Measurements from ENCODE around the gene CRTC1.

The CRTC1 gene

DNA sequence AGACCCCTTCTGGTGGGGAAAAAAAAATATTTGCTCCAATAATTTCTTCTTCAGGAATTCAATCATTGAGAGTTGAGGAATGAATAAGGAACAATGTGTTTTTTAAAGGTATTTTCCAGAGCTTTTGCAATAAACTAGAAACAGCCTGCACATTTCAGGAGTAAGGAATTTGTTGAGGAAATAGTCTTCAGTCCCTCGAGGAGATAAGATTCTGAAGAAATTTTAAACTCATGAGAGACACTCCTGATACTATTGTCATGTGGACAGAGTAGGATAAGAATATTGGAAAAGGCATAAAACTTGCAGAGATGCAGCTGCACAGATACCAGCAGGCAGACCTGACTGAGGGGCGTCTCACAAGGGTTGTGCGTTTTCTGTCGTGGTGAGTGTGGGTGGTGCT, 71.0 kb downstream of the CRTC1 start:
- DNase-seq, result no peak

DNA sequence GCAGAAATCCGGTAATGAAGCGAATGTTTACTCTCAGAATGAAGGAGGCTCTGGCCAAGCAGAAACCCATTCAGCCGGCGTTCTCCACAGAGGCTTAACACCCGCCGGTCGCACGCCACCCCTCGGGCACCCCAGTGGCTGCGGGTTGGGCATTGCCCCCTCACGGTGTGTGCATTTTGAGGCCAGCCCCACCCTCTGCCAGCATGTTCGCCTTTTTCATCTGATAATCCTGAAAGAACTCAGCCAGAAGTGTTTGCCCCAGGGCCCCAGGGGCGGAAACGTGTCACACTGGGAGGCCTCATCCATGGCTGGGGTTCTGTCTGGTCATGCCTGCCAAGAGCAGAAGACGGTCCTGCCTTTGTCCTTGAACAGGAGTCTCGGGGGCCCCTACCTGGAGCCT, 73.4 kb downstream of the CRTC1 start:
- DNase-seq, result no peak

DNA sequence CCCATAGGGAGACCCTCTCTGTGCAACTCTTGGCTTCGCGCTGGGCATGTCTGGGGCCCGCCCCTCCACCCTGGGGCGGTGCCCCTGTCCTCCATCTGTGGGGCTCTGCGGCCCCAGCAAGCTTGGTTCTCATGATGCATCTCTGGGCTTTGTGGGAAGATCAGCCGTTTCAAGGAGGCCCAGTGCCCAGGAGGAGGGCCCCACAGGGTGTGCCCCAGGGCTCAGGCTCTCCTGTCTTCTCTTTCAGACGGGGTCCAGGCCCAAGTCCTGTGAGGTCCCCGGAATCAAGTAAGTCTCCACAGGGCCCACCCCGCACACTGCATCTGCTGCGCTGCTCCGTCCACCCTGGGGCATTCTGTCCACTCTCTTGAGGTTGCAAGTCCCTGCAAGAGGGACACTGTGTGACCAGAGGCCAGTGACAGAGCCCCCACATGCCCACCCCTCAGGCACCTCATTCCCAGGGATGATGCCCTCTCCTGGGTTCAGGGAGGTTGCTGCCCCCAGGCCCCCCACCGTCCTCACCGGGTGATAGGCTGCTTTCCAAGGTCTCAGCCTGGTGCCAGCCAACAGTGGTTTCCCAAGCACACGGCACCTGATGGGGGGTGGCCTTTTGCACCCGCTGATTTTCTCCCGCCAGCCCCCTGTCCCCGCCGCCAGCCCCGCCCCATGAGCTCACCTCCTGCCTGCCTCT, 76.0 kb downstream of the CRTC1 start:
- no peak for DNase-seq

DNA sequence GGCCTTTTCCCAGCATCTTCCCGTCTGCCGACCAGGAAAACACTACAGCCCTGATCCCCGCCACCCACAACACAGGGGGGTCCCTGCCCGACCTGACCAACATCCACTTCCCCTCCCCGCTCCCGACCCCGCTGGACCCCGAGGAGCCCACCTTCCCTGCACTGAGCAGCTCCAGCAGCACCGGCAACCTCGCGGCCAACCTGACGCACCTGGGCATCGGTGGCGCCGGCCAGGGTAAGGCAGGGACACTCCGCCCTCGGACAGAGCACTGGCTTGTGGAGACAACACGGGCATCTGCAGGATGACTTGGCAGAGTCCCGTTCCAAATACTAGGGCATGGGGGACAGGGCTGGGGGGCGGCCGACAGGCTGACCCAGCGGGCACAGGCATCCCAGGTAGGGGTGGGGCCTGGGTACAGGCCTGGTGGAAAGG, 76.5 kb downstream of the CRTC1 start:
- DNase-seq, result no peak

DNA sequence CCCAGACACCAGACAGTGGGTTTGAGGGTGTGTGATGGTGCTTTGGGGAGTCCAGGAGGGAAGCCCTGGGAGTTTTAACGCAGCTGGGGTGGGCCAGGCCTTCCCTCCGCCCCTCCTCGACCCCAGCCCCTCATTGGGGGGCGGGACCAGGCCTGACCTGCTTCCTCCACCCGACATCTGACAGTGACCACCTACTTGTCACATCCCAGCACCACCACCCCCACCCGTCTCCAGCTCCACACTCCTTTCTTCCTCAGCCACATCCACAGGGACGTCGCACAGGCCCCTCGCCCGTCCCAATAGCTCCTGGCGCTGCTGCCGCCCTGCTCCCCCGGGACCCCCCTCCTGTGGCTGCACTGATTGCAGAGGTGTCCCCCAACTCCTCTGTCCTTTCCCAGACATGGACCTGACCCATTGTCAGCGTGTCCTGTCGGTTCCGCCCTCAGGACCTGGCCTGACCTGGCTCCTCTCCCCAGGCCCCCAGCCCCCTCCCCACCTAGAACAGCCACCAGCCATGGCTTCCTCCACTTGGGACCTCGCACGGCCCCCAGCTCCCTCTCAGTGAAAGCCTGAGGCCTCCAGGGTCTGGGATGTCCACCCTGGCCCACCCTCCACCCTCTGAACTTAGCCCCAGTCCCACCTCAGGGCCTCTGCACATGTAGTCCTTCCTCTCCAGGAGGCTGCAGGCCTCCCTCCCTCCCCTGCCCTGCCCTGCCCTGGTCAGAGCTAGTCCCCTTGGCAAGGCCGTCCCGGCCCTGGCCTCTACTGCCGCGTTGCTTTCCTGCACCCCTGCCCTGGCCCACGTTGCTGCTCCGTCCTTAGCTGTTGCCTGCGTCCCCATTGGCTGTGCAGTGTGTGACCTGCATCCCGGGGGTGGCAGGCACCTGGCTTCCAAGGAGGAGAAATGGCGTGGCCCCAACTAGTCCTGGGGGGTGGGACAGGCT, 77.2 kb downstream of the CRTC1 start:
- no peak for DNase-seq

DNA sequence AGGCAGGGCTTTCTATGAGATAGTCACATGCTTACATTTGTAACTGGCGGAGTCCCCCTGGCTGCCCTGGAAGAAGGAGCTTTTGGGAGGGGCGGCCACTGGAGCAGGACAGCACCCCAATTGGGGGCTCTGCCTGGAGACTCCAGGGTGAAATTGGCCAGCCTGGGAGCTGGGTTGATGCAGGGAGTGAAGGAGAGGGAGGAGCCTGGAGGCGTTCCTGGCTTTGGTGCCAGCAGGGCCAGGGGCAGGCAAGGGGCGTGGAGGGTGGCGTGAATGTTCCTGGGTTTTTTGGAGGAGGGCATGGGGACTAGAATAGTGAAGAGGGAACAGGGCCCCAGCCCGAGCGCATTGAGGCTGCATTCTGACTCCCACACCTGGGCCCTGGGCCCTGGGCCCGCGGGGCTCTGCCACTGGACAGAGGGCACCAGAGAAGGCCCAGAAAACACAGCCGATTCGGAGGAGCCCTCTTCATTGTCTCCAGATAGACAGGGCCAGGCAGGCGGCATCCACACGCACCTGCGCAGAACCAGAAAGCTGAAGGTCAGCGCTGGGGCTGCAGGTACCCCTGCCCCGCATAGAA, 78.1 kb downstream of the CRTC1 start:
- DNase-seq, result no peak

DNA sequence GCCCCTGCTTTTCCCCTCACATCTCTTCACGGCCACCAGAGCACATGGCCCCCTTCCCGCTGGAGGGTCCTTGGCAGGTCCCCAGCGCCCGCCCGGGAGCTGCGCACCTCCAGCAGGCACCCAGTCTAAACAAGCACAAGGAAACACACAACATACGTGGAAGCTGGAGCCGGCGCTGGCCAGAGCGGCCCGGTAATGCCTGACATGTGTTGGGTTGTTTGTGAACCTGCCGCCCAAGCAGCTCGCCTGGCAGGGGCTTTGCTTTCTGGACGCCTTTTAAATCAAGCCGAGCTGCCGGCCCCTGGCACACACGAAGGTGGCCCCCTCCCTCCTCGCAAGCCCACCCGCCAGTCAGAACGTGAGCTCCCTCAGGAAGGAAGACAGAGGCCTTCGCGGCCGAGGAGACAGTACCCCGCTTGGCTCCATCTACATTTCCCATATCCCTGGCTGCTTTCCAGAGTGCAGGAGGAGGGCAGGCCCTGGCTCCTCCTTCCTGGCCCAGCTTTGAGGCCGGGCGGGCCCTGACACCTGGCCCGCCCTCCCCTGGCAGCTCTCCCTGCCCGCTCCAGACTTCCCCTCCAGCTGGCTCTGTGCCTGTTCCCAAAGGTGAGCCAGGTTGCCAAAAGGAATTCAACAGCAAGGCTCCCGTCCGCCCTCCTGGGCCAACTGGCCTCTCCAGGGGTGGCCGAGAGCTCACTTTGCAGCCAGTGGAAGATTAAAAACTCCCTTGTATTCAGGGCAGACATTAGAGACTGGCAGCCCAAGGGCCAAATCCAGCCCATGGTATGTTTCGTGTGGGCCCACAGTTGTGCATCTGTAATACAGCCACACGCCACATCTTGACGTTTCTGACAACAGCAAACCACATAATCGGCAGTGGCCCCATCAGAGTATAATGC, 78.9 kb downstream of the CRTC1 start:
- DNase-seq, result peak; percentile 36

DNA sequence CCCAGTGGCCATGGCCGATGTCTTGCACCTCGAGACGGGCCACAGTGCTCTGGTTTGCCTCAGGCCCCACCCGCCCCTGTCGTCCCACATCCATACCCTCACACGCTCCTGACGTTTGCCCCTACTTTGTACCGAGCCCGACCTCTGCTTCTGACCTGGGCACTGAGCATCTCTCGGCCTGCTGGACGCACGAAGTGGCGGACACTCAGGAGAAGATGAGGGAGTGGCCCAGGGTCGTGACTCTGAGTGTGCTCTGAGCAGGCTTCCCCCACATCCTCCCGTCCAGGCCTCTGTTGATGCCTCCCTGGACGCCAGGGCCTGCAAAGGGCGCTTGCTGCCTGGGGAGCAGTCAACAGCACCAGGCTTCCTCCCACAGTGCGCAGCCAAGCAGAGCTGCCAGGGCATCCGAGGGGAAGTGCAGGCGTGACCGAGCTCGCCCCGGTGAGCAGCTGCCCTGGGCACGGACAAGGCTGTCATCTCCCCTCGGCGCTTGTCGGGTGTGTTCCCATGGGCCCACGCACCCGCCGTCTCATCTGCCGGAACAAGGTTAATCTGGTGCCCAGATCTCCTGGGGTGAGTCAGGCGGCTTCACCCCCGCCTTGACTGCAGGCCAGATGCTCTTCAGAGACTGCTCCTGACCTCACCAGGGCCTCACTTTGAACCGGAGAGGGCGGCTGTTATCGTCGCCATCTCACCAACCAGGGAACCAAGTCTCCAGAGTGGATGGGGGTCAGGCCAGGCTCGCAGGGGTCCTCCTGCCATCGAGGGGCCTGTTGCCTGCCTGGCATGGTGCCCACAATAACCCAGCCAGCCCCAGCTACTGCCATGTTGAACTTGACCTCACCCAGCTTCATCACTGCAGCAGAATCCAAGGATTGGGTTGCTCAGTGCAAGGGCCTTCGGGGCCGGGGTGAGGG, 80.5 kb downstream of the CRTC1 start:
- DNase-seq, result peak; percentile 62

DNA sequence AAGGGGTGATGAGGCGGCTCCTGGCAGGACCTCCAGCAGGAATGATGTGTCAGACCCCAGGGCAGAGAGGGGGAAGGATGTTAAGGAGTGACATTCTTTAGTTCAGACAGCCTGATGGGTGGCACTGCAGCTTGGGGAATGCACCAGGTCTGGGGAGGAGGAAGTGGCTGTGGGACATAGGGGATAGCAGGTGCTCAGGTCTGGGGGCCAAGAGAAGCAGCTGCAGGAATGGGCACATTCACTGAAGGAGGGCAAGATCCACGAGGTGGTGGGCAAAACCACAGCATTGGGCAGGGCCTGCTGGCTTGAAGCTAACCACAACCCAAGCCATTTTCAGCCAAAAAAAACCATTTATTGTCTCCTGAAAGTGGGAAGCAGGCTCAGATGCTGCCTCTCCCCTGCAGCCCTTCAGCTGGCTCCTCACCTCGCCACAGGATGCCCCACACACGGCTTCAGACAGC, 81.1 kb downstream of the CRTC1 start:
- DNase-seq, result peak; percentile 47

DNA sequence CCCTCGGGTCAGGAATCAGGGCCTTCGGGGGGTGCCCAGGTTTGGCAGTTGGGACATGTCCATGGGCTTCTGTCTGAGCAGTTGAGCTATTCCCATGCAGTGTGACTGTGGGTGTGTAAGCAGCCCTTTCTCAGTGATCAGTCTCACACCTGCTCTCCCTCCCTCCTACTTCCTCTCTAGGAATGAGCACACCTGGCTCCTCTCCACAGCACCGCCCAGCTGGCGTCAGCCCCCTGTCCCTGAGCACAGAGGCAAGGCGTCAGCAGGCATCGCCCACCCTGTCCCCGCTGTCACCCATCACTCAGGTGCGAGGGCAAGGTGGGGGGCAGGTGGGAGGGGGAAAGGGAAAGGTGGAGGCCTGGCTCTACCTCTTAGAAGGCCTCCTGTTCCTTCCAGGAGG, 81.7 kb downstream of the CRTC1 start:
- no peak for DNase-seq

DNA sequence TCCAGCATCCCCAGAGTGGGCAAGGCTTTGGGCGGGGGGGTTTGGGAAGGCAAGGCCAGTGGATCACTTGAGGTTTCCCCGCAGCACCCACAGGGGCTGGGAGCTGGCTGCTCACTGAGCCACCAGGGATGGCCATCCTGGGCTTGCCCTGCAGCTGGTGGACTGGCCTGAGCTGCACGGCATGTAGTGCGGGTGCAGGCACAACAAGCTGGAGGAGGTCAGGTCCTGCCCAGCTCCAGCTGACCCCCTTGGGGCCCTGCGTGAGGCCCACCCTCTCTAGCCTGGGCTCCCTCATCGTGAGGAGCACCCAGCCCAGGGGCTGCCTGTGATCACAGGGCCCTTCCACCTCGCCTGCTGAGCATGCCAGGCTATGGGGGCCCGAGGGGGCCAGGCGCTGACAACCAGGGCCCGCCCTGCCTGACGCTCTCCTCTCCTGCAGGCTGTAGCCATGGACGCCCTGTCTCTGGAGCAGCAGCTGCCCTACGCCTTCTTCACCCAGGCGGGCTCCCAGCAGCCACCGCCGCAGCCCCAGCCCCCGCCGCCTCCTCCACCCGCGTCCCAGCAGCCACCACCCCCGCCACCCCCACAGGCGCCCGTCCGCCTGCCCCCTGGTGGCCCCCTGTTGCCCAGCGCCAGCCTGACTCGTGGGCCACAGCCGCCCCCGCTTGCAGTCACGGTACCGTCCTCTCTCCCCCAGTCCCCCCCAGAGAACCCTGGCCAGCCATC, 84.7 kb downstream of the CRTC1 start:
- DNase-seq, result no peak

DNA sequence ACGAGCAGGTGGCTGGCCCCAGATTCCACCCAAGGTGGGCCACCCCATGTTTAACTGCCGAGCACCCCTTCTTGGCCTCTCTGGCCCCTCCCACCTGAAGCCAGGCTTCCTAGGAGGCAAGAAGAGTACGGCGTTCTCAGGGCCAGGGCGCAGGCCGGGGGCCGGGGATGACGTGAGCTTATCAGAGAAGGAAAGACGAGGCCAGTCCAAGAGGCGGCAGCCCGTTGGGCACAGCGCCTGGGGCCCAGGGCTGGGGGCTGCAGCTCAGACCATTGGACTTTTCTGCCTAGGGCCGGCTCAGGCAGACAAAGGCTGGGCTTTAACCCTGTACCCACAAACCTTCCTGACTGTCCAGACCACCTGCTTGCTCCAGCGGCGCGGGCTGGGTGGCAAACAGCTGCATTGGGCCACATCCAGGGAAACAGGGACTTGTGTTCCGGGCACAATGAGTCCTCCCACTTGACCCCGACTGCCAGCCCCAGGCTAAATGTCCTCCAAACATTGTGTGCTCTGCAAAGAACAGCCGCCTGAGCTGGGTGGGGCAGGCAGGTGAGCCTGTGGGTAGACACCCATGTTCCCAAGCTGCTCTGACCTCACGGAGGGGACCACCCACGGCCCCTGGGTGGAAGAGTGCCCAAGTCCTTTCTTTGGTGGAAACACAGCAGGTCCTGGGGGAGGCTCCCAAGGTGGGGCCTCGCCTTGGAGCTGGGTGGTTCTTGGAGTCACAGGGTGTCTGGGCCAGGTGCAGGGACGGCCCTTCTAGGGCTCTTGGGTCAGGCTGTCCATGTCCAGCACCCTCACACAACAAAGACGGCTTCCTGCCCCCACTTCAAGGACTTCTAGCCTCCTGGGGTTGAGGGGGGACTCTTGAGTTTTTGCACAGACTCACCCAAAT, 85.8 kb downstream of the CRTC1 start:
- DNase-seq, result no peak

DNA sequence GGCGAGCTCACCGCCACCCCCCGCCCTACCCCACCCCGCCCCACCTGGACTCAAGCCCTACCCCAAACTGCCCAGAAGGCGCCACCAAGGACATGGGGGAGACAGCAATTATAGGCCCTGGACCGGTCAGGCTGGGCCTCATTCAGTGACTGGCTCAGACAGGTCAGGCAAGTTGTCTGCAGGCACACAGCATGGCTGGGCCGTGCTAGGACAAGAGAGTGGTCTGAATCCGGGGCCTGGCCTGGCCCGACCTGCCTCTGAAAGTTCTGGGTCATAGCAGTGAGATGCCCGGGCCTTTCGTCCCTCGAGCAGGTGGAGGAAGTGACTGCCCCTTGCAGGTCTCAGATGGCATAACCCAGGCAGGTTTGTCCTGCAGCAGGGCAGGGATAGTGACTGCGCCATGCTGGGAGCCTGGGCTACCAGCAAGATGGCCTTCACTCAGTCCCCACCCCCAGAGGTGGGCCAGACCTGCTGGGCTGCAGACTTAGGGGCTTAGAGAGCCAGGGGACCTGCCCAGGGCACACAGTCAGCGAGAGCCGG, 86.6 kb downstream of the CRTC1 start:
- DNase-seq, result no peak

DNA sequence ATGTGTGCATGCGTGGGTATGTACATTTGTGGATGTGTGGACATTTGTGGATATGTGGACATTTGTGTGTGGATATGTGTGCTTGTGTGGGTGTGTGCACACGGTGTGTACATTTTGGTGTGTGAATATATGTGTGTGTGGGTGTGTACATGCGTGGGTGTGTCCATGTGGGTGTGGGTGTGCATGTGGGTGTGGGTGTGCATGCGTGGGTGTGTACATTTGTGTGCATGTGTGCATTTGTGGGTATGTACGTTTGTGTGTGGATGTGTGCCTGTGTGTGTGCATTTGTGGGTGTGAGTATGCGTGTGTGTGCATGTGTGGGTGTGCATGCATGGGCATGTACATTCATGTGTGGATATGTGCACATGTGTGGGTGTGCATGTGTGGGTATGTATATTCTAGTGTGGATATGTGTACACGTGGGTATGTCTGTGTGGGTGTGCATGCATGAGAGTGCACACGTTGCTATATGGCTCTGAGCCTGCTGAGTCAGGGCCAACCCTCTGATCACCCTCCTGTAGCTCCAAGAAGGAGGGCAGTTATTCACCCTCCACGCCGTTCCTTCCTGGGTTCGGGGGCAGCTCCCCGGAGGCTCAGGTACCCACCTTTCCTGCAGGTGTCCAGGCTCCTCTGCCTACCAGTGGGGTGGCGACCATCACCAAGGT, 87.3 kb downstream of the CRTC1 start:
- no peak for DNase-seq

DNA sequence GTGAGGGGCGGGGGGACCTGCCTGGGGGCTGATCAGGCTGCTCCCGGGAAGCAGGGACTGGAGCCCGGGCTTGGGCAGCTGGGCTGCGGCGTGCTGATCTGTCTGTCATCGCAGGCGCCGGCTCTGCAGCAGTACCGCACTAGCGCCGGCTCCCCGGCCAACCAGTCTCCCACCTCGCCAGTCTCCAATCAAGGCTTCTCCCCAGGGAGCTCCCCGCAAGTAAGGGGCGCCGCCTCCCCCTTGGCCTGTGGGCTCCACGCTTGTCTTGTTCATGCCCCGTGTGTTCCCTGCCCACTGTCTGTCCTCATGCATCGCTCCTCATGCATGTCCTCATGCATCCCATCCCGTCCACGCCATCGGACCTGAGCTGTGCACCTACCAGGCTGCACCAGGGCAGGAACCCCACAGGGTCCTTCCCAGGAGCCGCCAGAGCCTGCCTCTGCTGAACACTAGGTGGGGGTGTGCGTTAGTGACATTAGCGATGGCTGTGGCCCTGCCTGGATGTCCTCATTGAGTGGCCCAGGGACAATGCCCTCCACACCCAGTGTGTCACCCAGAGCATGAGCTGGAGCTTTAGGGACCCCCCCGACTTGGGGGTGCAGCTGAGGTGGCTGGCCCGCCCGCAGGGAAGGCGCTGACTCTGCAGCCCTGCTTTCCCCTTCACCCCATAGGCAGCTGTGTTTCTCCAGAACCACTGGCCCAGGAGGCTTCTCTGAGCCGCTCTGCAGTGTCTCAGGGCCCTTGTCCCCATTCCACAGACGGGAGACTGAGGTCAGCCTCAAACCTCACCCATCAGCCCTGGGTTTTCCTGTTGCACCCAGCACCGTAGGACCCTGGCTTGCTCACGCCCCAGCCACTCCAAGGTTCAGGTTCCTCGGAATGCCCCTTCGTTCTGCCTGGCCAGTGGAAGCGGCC, 88.1 kb downstream of the CRTC1 start:
- no peak for DNase-seq

DNA sequence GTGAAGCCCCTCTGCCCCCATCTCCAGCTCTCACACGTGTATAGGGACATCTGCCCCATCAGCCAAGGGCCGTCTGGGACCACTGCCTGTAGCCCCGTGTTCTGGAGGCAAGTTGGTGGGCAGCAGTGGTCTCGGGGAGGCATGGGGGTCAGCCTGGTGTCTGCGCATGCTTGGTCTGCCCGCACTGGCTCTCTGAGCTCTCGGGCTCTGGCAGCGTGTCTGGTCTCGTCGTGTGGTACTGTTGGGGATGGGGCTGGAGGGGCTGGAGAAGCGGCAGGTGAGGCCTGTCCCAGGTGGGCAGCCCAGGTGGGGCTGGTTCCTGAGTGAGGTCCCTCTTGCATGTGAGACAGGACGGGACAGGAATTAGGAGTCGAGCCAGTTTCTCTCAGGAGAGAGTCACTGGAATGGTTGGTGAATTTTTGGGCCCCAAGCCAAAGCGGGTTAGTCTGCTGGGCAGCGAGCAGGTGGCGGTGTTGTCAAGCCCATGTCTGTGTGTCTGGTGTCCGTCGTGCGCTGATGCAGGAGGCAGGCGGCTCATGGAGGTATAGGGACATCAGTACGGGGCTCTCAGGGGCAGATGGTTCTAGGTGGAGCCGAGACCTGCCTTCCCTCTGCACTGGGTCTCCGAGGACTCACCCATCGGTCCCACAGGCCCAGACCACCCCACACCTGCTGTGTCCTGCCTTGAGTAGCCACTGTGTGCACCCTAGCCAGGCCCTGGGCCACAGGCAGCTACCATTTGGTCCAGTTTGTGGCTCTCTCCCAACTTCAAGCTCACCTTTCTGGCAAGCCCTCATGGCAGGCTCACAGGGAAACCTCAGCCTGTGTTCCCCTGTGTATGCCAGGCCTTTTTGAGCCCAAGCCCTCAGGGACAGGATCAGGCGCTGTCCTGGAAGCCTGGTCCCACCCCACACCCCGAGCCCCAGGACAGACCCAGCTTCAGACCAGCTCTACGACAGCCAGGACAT, 89.4 kb downstream of the CRTC1 start:
- no peak for DNase-seq

DNA sequence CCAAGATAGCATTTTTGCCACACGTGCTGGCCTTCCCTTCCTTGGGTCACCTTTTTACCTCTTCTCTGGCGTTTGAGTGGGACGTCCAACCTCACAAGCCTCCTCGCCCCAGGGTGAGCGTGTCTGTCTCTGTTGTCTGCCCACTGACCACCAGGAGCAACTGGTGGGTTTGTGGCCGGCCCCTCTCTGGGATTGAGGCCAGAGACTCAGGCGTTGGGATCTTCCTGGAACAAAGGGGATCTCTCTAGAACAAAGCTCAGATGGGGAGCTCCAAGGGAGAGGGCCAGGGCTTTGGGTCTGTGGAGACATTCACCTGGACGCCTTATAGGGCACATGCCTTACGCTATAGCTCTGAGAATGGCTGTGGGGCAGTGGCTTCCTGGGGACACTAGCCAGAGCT, 90.2 kb downstream of the CRTC1 start:
- no peak for DNase-seq

All from MV-4-11 (cell line).